OCI-LY3 (cell line): ENCODE measurements around the gene F13A1.

Source experiments
- H2AFZ ChIP-seq: fragments of 200-600, 300-600 bp; shearing (Covaris generic); 2 replicates; pipeline ENCODE4 v1.6.0; 2014; ENCODE audit warnings: antibody characterized with exemption, low read depth, low read length
- H3K27ac ChIP-seq: fragments of 200-600, 300-600 bp; sonication (generic); 2 replicates; pipeline ENCODE4 v1.5.1; 2014; ENCODE audit warnings: mild to moderate bottlenecking, low read length, moderate library complexity, mixed read lengths
- H3K27me3 ChIP-seq: fragments of 200-600, 300-600 bp; sonication (generic); 2 replicates; pipeline ENCODE4 v1.6.1; 2014; ENCODE audit warnings: low read depth, low read length, mixed read lengths
- H3K36me3 ChIP-seq: fragments of 200-600, 300-600 bp; sonication (generic); replicated peaks from 2 replicates; pipeline ENCODE3; 2014; ENCODE audit warnings: low read depth, low read length, mixed read lengths
- H3K4me1 ChIP-seq: fragments of 300-600, 200-600 bp; sonication (generic); 2 replicates; pipeline ENCODE4 v1.6.1; 2014; ENCODE audit warnings: low read length, mixed read lengths
- H3K4me2 ChIP-seq: fragments of 200-600, 300-600 bp; sonication (generic); 2 replicates; pipeline ENCODE4 v1.6.1; 2014; ENCODE audit warnings: low read length, mixed read lengths
- H3K4me3 ChIP-seq: fragments of 300-600, 200-600 bp; sonication (generic); 2 replicates; pipeline ENCODE4 v1.5.1; 2014; ENCODE audit warnings: antibody characterized with exemption, mild to moderate bottlenecking, low read length, moderate library complexity
- H3K79me2 ChIP-seq: fragments of 300-600, 200-600 bp; shearing (Covaris generic); 2 replicates; pipeline ENCODE4 v1.6.1; 2014; ENCODE audit warnings: mild to moderate bottlenecking, low read length, mixed read lengths
- H3K9ac ChIP-seq: fragments of 300-600, 200-600 bp; shearing (Covaris generic); 2 replicates; pipeline ENCODE4 v1.6.0; 2014; ENCODE audit warnings: mild to moderate bottlenecking, low read length, moderate library complexity
- H3K9me3 ChIP-seq: fragments of 200-600, 300-600 bp; shearing (Covaris generic); 2 replicates; pipeline ENCODE4 v1.6.1; 2014; ENCODE audit warnings: low read length, mixed read lengths; ENCODE audit not compliant: insufficient read depth
- H4K20me1 ChIP-seq: fragments of 200-600, 300-600 bp; sonication (generic); 2 replicates; pipeline ENCODE4 v1.6.1; 2016; ENCODE audit warnings: low read length, mixed read lengths; ENCODE audit not compliant: insufficient read depth
- EZH2phosphoT487 ChIP-seq: fragments of 200-600 bp; shearing (Covaris generic); IDR thresholded peaks from 2 replicates; pipeline ENCODE4 v1.6.1; 2018; ENCODE audit warnings: antibody characterized with exemption, mixed run types, low read depth
- TF ChIP-seq, protein P1 (sequence below): fragments of 200-600, 300-600 bp; sonication (generic); IDR thresholded peaks from 2 replicates; pipeline ENCODE4 v1.5.1; 2014; ENCODE audit warnings: antibody characterized with exemption, low read length, low read depth

Gene F13A1

DNA sequence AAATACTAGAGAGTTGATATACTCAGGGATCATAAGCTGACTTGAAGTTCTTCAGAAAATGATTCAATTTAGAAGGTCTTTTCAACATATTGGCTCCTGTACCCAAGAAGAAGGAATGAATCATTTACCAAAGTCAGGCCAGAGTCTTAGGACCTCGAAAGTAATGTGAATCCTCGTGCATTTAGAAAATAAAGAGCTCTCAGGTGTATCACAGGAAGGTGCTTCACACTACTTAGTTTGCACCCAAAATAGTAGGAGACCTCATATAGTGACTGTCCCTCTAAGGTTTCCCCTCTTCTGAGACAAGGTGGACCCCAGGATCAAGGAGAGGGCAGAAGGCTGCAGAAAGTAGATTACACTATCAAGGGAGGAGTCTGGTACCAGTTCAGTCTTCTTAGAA is 71.8 kb downstream of the F13A1 start:
- Histone ChIP-seq H3K9me3 (no peaks in the 10 kb centered on the region), H2AFZ (no peak overlapping the region), H3K79me2 (no peaks in the 10 kb centered on the region), H3K4me1 (peaks cover 7% of the 10 kb centered on the region), H3K9ac (no peak overlapping the region), H3K4me3 (no peak overlapping the region), H3K27ac (no peak overlapping the region), H3K27me3 (0 out of 2 replicates have a peak, but pooled peaks cover 3% of the 10 kb centered on the region), H3K4me2 (no peak overlapping the region), H3K36me3 (no peaks in the 10 kb centered on the region), H4K20me1 (no peaks in the 10 kb centered on the region)
- no peak for TF ChIP-seq EZH2phosphoT487
- TF ChIP-seq, protein P1, sequence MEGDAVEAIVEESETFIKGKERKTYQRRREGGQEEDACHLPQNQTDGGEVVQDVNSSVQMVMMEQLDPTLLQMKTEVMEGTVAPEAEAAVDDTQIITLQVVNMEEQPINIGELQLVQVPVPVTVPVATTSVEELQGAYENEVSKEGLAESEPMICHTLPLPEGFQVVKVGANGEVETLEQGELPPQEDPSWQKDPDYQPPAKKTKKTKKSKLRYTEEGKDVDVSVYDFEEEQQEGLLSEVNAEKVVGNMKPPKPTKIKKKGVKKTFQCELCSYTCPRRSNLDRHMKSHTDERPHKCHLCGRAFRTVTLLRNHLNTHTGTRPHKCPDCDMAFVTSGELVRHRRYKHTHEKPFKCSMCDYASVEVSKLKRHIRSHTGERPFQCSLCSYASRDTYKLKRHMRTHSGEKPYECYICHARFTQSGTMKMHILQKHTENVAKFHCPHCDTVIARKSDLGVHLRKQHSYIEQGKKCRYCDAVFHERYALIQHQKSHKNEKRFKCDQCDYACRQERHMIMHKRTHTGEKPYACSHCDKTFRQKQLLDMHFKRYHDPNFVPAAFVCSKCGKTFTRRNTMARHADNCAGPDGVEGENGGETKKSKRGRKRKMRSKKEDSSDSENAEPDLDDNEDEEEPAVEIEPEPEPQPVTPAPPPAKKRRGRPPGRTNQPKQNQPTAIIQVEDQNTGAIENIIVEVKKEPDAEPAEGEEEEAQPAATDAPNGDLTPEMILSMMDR = no peak

DNA sequence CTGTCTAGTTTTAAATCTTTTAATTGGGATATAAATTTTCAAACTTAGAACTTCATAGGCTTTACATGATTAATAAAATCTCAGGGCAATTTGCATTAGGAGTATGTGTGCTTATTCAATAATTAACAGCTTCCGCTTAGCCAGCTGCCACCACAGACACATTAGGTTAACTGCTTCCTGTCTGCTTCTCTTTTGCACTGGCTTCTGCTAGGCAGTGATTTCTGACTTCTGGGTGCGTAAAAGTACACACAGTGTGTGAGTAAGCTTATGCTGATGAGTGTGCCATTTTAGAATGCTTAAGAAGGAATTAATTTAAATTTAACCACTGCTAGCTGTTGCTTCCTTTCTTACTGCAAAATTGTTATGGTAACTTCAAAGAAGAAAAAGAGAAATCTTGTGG is 73.9 kb downstream of the F13A1 start:
- Histone ChIP-seq H3K27ac (no peak overlapping the region), H4K20me1 (no peaks in the 10 kb centered on the region), H3K9me3 (no peaks in the 10 kb centered on the region), H3K9ac (no peak overlapping the region), H3K4me1 (peaks cover 7% of the 10 kb centered on the region), H3K79me2 (no peaks in the 10 kb centered on the region), H3K27me3 (0 out of 2 replicates have a peak, but pooled peaks cover 3% of the 10 kb centered on the region), H3K4me3 (no peak overlapping the region), H2AFZ (peak overlapping the region; percentile 19; the same call in 1 of the 2 replicates), H3K36me3 (no peaks in the 10 kb centered on the region), H3K4me2 (peak overlapping the region; percentile 19)
- TF ChIP-seq, protein P1 = no peak
- no peak for TF ChIP-seq EZH2phosphoT487

DNA sequence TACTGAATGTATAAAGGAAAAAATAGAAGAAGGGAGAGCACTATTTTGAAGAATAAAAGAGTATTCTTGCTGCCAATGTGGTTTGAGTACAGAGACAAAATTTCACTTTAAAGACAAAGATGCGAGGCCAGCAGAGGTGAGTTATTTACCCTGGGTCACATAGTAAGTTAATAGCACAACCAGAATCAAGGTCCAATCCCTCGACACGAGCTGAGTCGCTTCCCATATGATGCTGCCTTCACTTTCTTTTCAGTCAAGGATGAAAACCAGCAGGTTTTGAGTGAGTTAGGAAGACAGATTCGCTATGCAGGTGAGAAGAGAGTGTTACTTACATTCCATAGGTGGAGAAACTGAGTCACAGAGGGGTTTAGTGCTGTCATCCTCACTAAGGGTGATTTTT is 75.8 kb downstream of the F13A1 start:
- H3K4me3 ChIP-seq = no peak overlapping the region
- no peaks in the 10 kb centered on the region for H3K9me3 ChIP-seq
- H3K9ac ChIP-seq = no peak overlapping the region
- peaks cover 7% of the 10 kb centered on the region for H3K4me1 ChIP-seq
- no peak overlapping the region for H2AFZ ChIP-seq
- no peaks in the 10 kb centered on the region for H3K79me2 ChIP-seq
- no peak overlapping the region for H3K27ac ChIP-seq
- H3K4me2 ChIP-seq = no peak overlapping the region
- 0 out of 2 replicates have a peak, but pooled peaks cover 3% of the 10 kb centered on the region for H3K27me3 ChIP-seq
- no peak for TF ChIP-seq EZH2phosphoT487
- TF ChIP-seq, protein P1 = no peak
- no peaks in the 10 kb centered on the region for H4K20me1 ChIP-seq
- no peaks in the 10 kb centered on the region for H3K36me3 ChIP-seq

DNA sequence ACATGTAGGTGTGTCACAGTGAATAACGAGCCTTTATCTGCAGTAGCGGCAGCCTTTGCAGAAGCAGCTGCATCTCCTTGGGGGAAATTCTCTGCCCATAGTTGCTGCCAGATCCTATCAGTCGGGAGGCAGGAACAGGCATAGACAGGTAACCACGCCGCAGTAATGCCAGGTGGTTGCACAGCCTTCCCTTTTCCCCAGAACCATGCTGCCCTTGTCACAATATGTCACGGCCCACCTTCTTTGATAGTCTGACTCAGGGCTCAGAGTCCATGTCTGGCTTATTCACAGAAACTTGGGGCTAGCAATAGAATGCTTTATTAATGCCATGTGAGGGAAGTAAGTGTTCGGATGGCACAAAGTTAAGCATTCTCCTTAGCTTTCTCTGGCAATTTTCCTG is 76.6 kb downstream of the F13A1 start:
- no peak overlapping the region for H3K4me3 ChIP-seq
- no peaks in the 10 kb centered on the region for H4K20me1 ChIP-seq
- H3K79me2 ChIP-seq = no peaks in the 10 kb centered on the region

More for the DNA sequence above, 76.6 kb downstream of the F13A1 start:
- no peak for TF ChIP-seq EZH2phosphoT487
- TF ChIP-seq, protein P1 = no peak
- no peak overlapping the region for H3K27ac ChIP-seq
- H3K9me3 ChIP-seq = no peaks in the 10 kb centered on the region
- 0 out of 2 replicates have a peak, but pooled peaks cover 3% of the 10 kb centered on the region for H3K27me3 ChIP-seq
- H3K9ac ChIP-seq = no peak overlapping the region
- no peak overlapping the region for H2AFZ ChIP-seq
- no peak overlapping the region for H3K4me2 ChIP-seq
- H3K4me1 ChIP-seq = peaks cover 7% of the 10 kb centered on the region
- no peaks in the 10 kb centered on the region for H3K36me3 ChIP-seq
